ENCODE results near the gene KCNMA1.
"Not testable (repeated sequence)": the region's sequence is repeated elsewhere in the genome, so short reads cannot be mapped to it uniquely, and the experiment has no call there.

KCNMA1 gene

GRCh38 chr10:77584938-77585337 lies 52.7 kb downstream of the KCNMA1 start:
- DNase-seq (ENCODE audit: low read depth in 2 of 2): no peak

- DNase-seq (ENCODE audit: low read depth in 2 of 2): no peak
Observed at GRCh38 chr10:77583527-77583926, 54.1 kb downstream of the KCNMA1 start.

- DNase-seq (ENCODE audit: low read depth in 2 of 2): no peak
Observed at GRCh38 chr10:77582710-77583115, 54.9 kb downstream of the KCNMA1 start.

DNA sequence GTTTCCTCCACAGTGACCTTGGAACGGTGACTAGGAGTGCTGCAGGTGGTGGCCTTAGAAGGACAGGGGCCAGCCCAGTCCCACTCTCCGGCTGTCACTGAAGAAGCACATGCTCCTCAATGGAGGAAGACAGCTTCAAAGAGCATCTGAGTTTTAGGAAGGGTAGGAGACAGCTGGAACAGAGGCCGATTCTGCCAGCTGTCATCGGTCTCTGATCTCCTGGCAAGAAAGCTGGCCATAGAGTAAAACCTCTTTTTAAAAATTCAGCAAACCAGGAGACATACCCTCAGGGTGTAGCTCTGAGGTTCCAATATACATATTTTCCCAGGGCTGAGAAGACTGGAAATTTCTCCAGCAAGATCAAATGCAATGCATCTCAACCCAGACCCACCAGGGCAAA lies 55.9 kb downstream of the KCNMA1 start:
- DNase-seq (ENCODE audit: low read depth in 2 of 2): no peak

DNA sequence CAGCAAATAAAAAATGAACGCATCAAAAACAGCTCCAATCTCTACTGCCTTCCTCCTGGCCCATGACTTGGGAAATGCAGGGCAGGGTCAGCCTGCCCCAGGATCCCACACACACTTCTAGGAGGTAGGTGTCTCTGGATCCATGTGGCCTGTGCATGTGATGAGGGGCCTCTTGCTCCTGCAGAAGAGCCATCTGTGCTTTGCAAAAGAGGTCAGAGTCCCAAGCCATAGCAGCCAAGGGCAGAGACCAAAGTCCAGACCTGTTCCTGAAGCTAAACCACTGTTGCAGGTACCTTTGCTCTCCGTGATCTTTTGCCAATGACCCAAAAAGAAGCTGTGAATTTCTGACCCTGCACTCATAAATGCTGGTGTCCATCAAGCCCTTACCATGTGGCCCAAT lies 57.1 kb downstream of the KCNMA1 start:
- no peak for DNase-seq (ENCODE audit: low read depth in 2 of 2)

DNA sequence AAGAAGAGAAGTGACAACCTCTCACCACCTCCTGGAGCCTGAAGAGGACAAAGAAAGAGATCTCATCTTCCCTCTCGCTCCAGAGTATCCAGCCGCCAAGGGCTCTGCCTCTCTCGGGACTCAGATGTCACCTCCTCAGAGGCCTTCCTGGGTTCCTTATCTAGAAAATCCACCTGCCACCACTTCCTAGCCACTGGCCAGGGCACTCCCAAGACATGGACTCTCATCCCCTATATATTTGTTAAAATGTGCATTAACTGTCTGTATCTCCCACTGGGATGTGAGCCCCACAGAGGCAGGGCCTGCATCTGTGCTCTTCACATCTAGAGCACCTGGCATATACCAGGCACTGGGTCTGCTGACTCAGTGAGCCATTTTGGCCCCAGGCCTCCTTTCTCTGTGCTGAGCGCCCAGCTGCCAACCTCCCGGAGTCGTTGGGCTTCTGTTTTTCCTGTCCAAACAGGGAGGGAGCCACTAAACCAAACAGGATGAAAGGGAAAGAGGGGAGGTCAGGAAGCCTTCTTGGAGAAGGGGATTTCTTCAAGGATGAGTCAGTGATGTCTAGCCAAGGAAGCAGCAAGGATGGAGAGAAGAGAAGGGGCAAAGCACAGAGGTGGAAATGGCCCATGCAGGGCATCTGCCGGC lies 58.9 kb downstream of the KCNMA1 start:
- no peak for DNase-seq (ENCODE audit: low read depth in 2 of 2)

DNA sequence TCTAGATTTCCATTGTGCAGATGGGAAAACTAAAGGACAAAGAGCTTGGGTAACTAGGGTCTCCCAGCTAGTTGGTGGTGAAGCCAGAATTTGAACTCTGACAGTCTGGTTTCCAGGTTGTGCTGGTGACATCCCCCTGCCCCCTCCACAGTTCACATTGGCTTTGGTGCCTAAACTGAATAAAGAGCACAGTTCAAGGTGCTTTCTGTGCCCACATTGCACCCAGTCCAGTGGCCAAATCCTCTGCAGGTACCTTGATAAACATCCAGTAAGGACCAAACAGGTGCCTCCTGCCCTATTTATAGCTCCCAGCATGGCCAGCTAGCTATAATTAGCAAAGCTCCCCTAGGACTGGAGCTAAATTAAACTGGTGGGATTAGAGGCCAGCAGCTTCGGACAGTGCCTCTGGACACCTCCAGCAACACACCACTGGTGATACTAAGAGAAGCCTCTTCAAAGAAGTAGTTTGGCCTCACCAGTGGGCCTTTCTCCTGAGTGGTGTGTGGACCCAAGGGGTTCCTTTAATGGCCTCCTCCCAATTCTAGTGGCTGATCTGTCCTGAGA lies 59.9 kb downstream of the KCNMA1 start:
- DNase-seq (ENCODE audit: low read depth in 2 of 2): no peak

DNA sequence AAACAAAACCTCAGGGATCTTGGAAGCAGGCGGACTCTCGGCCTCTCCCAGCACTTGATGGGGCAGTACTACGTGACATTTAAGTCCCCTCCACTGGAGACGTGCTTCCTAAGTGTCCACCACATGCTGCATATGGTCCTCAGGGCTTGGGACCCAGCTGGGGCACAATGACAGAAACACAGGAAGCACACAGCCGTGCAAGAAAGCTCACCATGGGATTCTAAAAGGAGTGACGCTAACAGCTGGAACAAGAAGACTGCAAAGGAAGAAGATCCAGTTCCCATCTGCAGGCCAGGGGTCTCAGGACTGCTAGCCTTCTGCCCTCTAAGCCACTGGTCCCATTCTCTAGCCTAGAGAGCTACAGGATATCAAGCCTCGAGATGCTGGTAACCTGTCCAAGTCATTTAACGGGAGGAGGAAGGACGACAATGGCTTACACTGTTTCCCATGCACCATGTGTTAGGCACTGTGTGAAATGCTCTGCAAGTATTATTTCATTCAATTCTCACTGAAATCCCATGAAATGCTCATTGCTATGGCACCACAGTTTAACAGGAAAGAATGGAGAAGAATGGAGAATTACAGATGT lies 61.1 kb downstream of the KCNMA1 start:
- no peak for DNase-seq (ENCODE audit: low read depth in 2 of 2)

DNA sequence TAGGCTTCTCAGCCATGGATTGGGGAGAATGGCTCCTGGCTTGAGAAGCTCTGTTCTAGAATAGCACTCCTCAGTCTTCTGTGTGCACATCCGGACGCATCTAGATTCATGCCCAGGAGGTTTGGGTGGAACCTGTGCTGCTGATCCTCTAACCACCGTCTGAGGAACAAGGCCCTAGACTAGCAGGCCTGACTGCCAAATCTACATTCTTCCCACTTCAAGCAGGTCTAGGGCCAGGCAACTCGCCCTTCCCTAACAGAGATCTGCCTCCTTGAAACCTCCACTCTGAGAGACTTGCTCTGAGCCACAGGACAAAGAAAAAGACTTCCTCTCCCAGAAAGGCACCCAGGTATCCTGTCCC lies 61.6 kb downstream of the KCNMA1 start:
- no peak for DNase-seq (ENCODE audit: low read depth in 2 of 2)

DNA sequence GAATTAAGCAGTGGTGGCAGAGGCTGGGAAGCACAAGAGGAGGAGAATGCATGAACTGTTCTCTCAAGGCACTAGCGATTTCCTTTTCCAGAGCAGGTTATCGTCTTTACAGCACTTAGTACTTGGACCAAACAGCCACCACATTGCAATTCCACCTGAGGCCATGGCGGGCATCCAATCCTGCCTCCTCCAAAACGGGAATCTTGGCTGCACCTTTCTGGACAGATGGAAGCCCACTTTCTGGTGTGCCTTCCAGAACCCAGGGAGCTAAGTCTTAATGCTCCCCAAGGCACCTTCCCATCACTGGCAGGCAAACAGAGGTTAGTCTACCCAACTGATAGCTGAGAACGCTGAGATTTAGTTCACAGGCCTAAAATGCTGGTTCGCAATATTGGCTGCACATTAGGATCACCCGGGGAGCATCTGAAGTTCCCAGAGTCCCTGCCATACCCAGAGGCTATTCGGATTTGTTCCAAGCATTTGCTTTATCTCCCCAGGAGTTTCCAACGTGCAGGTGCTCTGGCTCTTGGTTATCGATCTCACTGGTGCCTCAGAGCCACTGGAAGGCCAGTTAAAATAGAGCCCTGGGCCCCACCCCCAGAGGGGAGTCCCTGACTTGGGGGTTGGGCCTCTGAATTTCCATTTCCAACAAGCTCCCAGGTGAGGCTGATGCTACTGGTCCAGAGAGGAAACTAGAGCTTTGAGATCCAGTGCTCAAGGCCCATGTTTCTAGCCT lies 62.2 kb downstream of the KCNMA1 start:
- no peak for DNase-seq (ENCODE audit: low read depth in 2 of 2)

DNA sequence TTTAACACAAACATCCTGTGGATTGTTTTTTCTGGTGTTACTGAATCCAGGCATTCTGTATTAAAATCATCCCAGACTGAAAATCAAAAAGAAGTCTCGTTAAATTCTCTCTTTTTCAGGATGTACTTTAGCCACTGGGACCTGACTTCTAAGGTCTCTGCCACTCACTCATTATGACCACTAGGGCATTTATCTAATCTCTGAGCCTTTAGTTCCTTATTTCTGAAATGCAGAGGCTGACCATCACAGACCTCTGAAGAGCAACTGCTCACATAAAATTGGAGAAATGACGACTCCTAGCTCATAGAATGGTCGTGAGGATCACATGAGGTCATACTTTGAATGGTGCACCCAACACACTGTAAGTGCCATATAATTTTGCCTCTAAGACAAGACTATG lies 63.2 kb downstream of the KCNMA1 start:
- DNase-seq (ENCODE audit: low read depth in 2 of 2): no peak

DNA sequence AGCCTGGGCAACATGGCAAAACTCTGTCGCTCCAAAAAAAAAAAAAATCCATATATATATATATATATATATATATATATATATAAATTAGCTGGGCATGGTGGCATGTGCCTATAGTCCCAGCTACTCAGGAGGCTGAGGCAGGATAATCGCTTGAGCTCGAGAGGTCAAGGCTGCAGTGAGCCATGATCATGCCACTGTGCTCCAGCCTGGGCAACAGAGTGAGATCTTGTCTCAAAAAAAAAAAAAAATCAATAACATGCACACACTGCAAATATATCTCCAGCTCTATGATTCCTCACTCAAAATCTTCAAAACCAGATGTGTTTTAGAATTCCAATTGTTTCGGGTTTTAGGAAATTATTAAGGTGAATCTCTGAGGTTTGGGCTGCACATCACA lies 65.1 kb downstream of the KCNMA1 start:
- DNase-seq (ENCODE audit: low read depth in 2 of 2): not testable (repeated sequence)

DNA sequence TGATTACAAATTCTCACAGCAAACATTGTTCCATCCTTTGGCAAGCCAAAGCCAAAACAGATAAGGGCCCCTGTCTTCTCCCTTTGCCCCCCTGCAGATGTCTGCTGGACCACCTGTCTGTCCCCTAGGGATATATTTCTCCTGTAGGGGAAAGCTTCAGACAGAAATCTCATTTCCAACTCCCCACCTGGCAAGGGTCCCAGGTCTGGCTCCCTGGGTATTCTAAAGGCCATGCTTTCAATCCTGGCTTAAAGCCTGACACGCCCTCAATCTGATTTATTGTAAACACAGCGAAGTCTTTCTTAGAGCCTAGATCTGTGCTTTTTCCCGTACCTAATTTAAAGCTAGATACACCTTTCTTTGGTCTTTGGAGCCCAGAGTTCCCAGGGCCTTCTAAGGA lies 66.1 kb downstream of the KCNMA1 start:
- DNase-seq (ENCODE audit: low read depth in 2 of 2): no peak

DNA sequence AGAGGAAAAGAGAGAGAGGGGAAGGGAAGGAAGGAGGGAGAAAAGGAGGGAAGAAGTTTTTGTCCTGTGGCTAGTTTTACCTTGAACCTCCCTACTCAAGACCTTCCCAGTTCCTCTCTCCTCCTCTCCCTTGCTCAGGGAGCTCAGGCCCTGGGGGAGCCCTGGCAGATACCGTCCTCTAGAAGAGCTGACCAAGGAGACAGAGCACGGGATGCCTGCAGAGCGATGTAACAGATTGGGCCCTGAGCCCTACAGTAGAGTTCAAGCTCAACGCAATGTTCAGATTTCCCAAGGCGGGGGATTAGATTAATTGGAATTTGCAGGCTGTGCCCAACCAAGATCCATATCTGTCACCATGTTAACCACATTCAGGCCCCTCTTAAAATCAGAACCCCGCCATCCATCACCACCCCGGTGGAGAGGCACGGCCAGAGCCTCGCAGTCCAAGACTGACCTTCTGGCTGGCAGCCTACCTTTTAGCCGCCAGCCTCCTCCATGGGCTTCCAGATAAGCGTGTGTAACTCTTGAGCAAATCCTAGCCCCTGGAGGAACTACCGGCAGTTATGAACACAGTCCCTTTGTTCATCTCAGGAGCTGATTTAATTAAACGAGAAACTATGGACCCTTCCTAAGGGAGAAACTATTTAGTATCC lies 70.6 kb downstream of the KCNMA1 start:
- DNase-seq (ENCODE audit: low read depth in 2 of 2): no peak

DNA sequence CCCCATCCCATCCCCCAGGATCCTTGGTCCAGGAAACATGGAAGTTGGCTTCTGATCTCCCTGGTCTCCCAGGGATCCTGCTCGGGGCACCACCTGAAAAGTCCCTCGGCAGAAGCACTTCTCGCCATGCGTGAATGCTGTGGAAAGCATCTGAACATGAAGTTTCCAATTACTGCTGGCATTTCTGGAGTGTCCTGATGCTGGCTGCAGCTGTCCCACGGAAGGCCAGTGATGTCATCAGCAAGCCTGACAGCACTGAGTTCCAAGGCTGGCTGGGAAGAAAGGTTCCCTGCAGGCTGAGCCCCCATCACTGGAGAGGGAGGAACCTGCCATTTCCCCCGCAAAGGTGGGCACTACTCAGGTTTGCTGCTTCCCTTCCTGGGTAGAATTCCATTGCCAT lies 71.4 kb downstream of the KCNMA1 start:
- DNase-seq (ENCODE audit: low read depth in 2 of 2): no peak

- DNase-seq (ENCODE audit: low read depth in 2 of 2): no peak
Observed at GRCh38 chr10:77565590-77566023, 72.0 kb downstream of the KCNMA1 start.

GRCh38 chr10:77564731-77565589 lies 72.6 kb downstream of the KCNMA1 start:
- DNase-seq (ENCODE audit: low read depth in 2 of 2): no peak

DNA sequence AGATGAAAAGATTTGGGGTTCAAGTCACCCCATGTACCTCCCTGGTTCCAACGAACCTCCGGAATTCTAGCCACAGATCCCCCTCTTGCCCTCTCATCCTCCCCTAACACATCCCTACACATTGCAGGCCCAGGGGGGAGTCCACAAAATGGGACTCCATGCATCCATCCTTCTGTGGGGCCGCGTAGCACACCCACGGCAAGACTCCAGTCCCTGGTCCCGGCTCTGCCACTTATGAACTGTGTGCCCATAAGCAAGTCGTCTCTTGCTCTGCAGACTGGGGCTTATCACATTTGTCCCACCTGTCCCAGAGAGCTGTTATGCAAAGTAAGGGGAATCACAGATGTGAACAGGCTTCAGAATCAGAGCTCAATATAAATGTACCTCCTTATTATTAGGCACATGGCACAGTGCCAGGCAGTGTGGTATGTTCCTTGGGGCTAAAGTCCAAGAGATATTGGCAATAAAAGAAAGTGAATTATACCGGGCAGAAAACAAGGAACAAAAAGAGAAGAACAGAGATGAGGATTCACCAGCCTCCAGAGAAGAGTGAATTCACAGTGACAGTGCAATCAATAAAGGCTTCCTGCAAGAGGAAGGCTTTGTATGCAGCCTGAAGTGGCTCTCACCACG lies 73.9 kb downstream of the KCNMA1 start:
- no peak for DNase-seq (ENCODE audit: low read depth in 2 of 2)

- no peak for DNase-seq (ENCODE audit: low read depth in 2 of 2)
Observed at GRCh38 chr10:77562742-77563141, 74.9 kb downstream of the KCNMA1 start.

- no peak for DNase-seq (ENCODE audit: low read depth in 2 of 2)
Observed at GRCh38 chr10:77561991-77562390, 75.6 kb downstream of the KCNMA1 start.

GRCh38 chr10:77560471-77560870 lies 77.1 kb downstream of the KCNMA1 start:
- no peak for DNase-seq (ENCODE audit: low read depth in 2 of 2)
